Vagina (tissue), 2 donors: Measurements from ENCODE around the gene ITGAE. TPM values are rescaled to one million over a fixed set of nuclear protein-coding genes. Genes with fewer than 3 reads are reported as not detected.

Experiments
- DNase-seq, 2 donors: peaks; one replicate each; pipeline ENCODE4 v3.0.0-alpha.2; 2017; ENCODE audit errors: extremely low spot score in 2 of 2
- H3K27ac ChIP-seq: fragments of 200-600 bp; sonication (generic); one replicate; pipeline ENCODE4 v1.5.1; 2019
- H3K27me3 ChIP-seq: fragments of 200-600 bp; sonication (generic); one replicate; pipeline ENCODE4 v1.5.1; 2019
- H3K36me3 ChIP-seq, 2 donors: fragments of 200-600 bp; sonication (generic); one replicate each; pipeline ENCODE4 v1.5.1; 2017 to 2019
- H3K4me1 ChIP-seq: fragments of 200-600 bp; sonication (generic); one replicate; pipeline ENCODE4 v1.5.1; 2019
- H3K4me3 ChIP-seq, 2 donors: fragments of 200-600 bp; sonication (generic); 1 replicate in 1 of 2; 2 replicates in 1 of 2; pipeline ENCODE4 v1.5.1; 2016 to 2019
- H3K9me3 ChIP-seq: fragments of 200-600 bp; sonication (generic); one replicate; pipeline ENCODE4 v1.5.1; 2019
- POLR2A ChIP-seq, 2 donors: fragments of 450-650 bp; IDR thresholded peaks; one replicate each; pipeline ENCODE4 v1.6.1; 2017; ENCODE audit warnings: antibody characterized with exemption in 2 of 2, mild to moderate bottlenecking in 2 of 2, moderate library complexity in 2 of 2
- POLR2AphosphoS5 ChIP-seq, 2 donors: sonication (generic); formaldehyde crosslinking; IDR thresholded peaks; one replicate each; pipeline ENCODE4 v1.9.0; 2017; ENCODE audit warnings: antibody characterized with exemption in 2 of 2, mild to moderate bottlenecking in 2 of 2, low read depth in 1 of 2; ENCODE audit not compliant: insufficient read depth in 1 of 2
- intact Hi-C: fragments of 100-400 bp; cut with DNase I; formaldehyde crosslinking; loops from one replicate; pipeline ENCODE4 v1.15.1; 2023
- total RNA-seq: library from RNA; depleted of rRNA; stranded (reverse); fragments of >200 nt; gene quantifications from one replicate; pipeline ENCODE4 v1.2.3, GENCODE V29; 2016
- TF ChIP-seq, protein P1 (sequence below), 3 experiments: fragments of 450-650 bp in 2 of 3; fragments of 200-600 bp in 1 of 3; sonication (generic) in 1 of 3; IDR thresholded peaks; one replicate each; pipeline ENCODE4 v1.5.1; 2017 to 2019; ENCODE audit warnings: antibody characterized with exemption in 3 of 3, mild to moderate bottlenecking in 2 of 3, moderate library complexity in 2 of 3

Gene ITGAE
- total RNA-seq, 1 donor from 2014 or later, result 30.9 TPM

GRCh38 chr17:3688852-3689261, 112.1 kb downstream of the ITGAE start:
- intact Hi-C loops, result no loop called here
- no peaks in the 10 kb centered on the region for H3K9me3 ChIP-seq
- H3K4me3 ChIP-seq, result no peak overlapping the region
- no peak for DNase-seq
- H3K4me1 ChIP-seq, result no peaks in the 10 kb centered on the region
- H3K36me3 ChIP-seq, result no peaks in the 10 kb centered on the region
- TF ChIP-seq POLR2AphosphoS5 (IDR thresholded peaks at IDR 0.05; ENCODE audit: insufficient read depth in 1 of 2, low read depth in 1 of 2), result no peak
- no peak for TF ChIP-seq POLR2A (IDR thresholded peaks at IDR 0.05)
- TF ChIP-seq, protein P1, sequence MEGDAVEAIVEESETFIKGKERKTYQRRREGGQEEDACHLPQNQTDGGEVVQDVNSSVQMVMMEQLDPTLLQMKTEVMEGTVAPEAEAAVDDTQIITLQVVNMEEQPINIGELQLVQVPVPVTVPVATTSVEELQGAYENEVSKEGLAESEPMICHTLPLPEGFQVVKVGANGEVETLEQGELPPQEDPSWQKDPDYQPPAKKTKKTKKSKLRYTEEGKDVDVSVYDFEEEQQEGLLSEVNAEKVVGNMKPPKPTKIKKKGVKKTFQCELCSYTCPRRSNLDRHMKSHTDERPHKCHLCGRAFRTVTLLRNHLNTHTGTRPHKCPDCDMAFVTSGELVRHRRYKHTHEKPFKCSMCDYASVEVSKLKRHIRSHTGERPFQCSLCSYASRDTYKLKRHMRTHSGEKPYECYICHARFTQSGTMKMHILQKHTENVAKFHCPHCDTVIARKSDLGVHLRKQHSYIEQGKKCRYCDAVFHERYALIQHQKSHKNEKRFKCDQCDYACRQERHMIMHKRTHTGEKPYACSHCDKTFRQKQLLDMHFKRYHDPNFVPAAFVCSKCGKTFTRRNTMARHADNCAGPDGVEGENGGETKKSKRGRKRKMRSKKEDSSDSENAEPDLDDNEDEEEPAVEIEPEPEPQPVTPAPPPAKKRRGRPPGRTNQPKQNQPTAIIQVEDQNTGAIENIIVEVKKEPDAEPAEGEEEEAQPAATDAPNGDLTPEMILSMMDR (IDR thresholded peaks at IDR 0.05), result no peak
- no peaks in the 10 kb centered on the region for H3K27me3 ChIP-seq
- H3K27ac ChIP-seq, result no peak overlapping the region

GRCh38 chr17:3688027-3688553, 112.9 kb downstream of the ITGAE start:
- Histone ChIP-seq H3K36me3 (no peaks in the 10 kb centered on the region), H3K9me3 (no peaks in the 10 kb centered on the region), H3K4me1 (no peaks in the 10 kb centered on the region), H3K27ac (no peak overlapping the region), H3K27me3 (no peaks in the 10 kb centered on the region), H3K4me3 (no peak overlapping the region)
- DNase-seq, result no peak
- intact Hi-C loops, result no loop called here
- TF ChIP-seq POLR2AphosphoS5 (IDR thresholded peaks at IDR 0.05; ENCODE audit: insufficient read depth in 1 of 2, low read depth in 1 of 2) (no peak), POLR2A (IDR thresholded peaks at IDR 0.05) (no peak)
- TF ChIP-seq, protein P1 (IDR thresholded peaks at IDR 0.05), result no peak

DNA sequence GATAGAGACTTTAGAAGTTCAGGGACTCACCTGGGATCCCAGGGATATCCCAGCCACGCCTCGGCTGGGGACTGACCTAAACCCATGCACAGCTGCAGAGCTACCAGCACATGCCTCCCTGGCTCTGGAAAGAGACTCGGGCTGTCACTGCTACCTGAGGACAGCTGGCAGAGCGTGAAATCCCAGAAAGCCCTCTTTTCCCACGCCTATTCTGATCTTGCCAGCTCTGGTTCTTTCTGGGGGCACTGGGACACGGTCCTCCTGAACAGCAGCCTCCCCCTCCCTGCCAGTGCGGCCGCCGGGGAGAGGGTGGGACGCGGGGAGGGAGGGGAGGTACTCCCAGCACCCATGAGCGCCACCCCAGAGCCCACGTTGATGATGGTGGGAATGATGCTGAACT, 115.8 kb downstream of the ITGAE start:
- H3K36me3 ChIP-seq, result no peaks in the 10 kb centered on the region
- no peak overlapping the region for H3K4me3 ChIP-seq
- TF ChIP-seq, protein P1 (IDR thresholded peaks at IDR 0.05), result no peak
- TF ChIP-seq POLR2A (IDR thresholded peaks at IDR 0.05) (no peak), POLR2AphosphoS5 (IDR thresholded peaks at IDR 0.05; ENCODE audit: insufficient read depth in 1 of 2, low read depth in 1 of 2) (no peak)
- no peaks in the 10 kb centered on the region for H3K9me3 ChIP-seq
- intact Hi-C loops, result no loop called here
- no peak for DNase-seq
- no peaks in the 10 kb centered on the region for H3K27me3 ChIP-seq
- no peaks in the 10 kb centered on the region for H3K4me1 ChIP-seq
- no peak overlapping the region for H3K27ac ChIP-seq

- Histone ChIP-seq H3K9me3 (no peaks in the 10 kb centered on the region), H3K36me3 (no peaks in the 10 kb centered on the region), H3K27me3 (no peaks in the 10 kb centered on the region), H3K4me1 (no peaks in the 10 kb centered on the region), H3K4me3 (no peak overlapping the region), H3K27ac (no peak overlapping the region)
- intact Hi-C loops, result no loop called here
- TF ChIP-seq POLR2AphosphoS5 (IDR thresholded peaks at IDR 0.05; ENCODE audit: insufficient read depth in 1 of 2, low read depth in 1 of 2) (no peak), POLR2A (IDR thresholded peaks at IDR 0.05) (no peak)
- TF ChIP-seq, protein P1 (IDR thresholded peaks at IDR 0.05), result peak; percentile 49 to 78 (median 62)
- no peak for DNase-seq
Observed at GRCh38 chr17:3683054-3683511, 117.9 kb downstream of the ITGAE start.

- no peak overlapping the region for H3K4me3 ChIP-seq
- no peaks in the 10 kb centered on the region for H3K27me3 ChIP-seq
- H3K27ac ChIP-seq, result no peak overlapping the region
- intact Hi-C loops, result no loop called here
- no peak for DNase-seq
- no peaks in the 10 kb centered on the region for H3K4me1 ChIP-seq
- TF ChIP-seq POLR2AphosphoS5 (IDR thresholded peaks at IDR 0.05; ENCODE audit: insufficient read depth in 1 of 2, low read depth in 1 of 2), result no peak
- TF ChIP-seq, protein P1 (IDR thresholded peaks at IDR 0.05), result no peak
- no peak for TF ChIP-seq POLR2A (IDR thresholded peaks at IDR 0.05)
- no peaks in the 10 kb centered on the region for H3K9me3 ChIP-seq
- no peaks in the 10 kb centered on the region for H3K36me3 ChIP-seq
Observed at GRCh38 chr17:3682033-3682432, 119.0 kb downstream of the ITGAE start.
